Adipose tissue (tissue), 3 donors: ENCODE results near the gene FARP2. TPM values are rescaled to one million over a fixed set of nuclear protein-coding genes. Genes with fewer than 3 reads are reported as not detected.

Experiments
- polyA plus RNA-seq, 3 donors: library from polyadenylated mRNA; stranded (reverse); fragments of 200-250 nt; gene quantifications; one replicate each; pipeline ENCODE4 v1.2.3, GENCODE V29; 2013
- donor health status: healthy with polysubstance abuse.
- donor health status: Bipolar disorder and iron deficiency.
- donor health status: healthy.

Gene FARP2
- polyA plus RNA-seq, 3 donors, result 10.2 to 17.5 (median 14.1) TPM

Other genes starting within 250 kb of the FARP2 start
- gene PASK, start 206.8 kb upstream of the FARP2 start, polyA plus RNA-seq, result 1 to 10 TPM; 2.8 to 3.7 (median 3.4) TPM
- 10 to 100 TPM; 43.4 to 71.8 (median 56.7) TPM for gene PPP1R7, start 205.8 kb upstream of the FARP2 start, polyA plus RNA-seq
- 1 to 10 TPM in 1 of 3 donors, under 1 TPM in 2; 0.44 to 2.5 (median 0.56) TPM for gene ANO7, start 167.6 kb upstream of the FARP2 start, polyA plus RNA-seq
- gene HDLBP, start 40.6 kb upstream of the FARP2 start, polyA plus RNA-seq, result 100 to 1,000 TPM; 187 to 327 (median 208) TPM
- gene SEPTIN2, start 40.4 kb upstream of the FARP2 start, polyA plus RNA-seq, result 100 to 1,000 TPM; 133 to 335 (median 211) TPM
- gene STK25, start 152.3 kb downstream of the FARP2 start, polyA plus RNA-seq, result 100 to 1,000 TPM; 116 to 169 (median 146) TPM
- gene BOK, start 202.5 kb downstream of the FARP2 start, polyA plus RNA-seq, result 100 to 1,000 TPM in 1 of 3 donors, 10 to 100 TPM in 2; 28.1 to 222 (median 43.2) TPM